OCI-LY1 (cell line): ENCODE data around the gene KLHL35.

Experiments used
- H2AFZ ChIP-seq: fragments of 200-600 bp; sonication (generic), shearing (Covaris generic); 2 replicates; pipeline ENCODE4 v1.6.0; 2014; ENCODE audit warnings: antibody characterized with exemption, mild to moderate bottlenecking, low read length
- H3F3A ChIP-seq: fragments of 200-600 bp; sonication (generic), shearing (Covaris generic); 2 replicates; pipeline ENCODE4 v1.6.0; 2014; ENCODE audit warnings: mild to moderate bottlenecking, antibody characterized with exemption, low read length, moderate library complexity; ENCODE audit not compliant: insufficient read depth
- H3K27ac ChIP-seq: fragments of 200-600 bp; sonication (generic); 2 replicates; pipeline ENCODE4 v1.5.1; 2014; ENCODE audit warnings: low read length, mixed run types, mild to moderate bottlenecking, low read depth; ENCODE audit not compliant: poor library complexity, severe bottlenecking
- H3K27me3 ChIP-seq: fragments of 200-600 bp; sonication (generic); 2 replicates; pipeline ENCODE4 v1.6.0; 2014; ENCODE audit warnings: antibody characterized with exemption, mild to moderate bottlenecking, low read length, moderate library complexity; ENCODE audit not compliant: insufficient read depth
- H3K36me3 ChIP-seq: fragments of 200-600 bp; sonication (generic); 2 replicates; pipeline ENCODE4 v1.6.1; 2014; ENCODE audit warnings: mild to moderate bottlenecking, antibody characterized with exemption, low read length, moderate library complexity, mixed read lengths; ENCODE audit not compliant: insufficient read depth
- H3K4me1 ChIP-seq: fragments of 200-600 bp; sonication (generic); 2 replicates; pipeline ENCODE4 v1.5.1; 2014; ENCODE audit warnings: mild to moderate bottlenecking, low read length, moderate library complexity; ENCODE audit not compliant: insufficient read depth, severe bottlenecking
- H3K4me2 ChIP-seq: fragments of 200-600 bp; sonication (generic), shearing (Covaris generic); 2 replicates; pipeline ENCODE4 v1.6.1; 2014; ENCODE audit warnings: low read length
- H3K4me3 ChIP-seq: fragments of 200-600 bp; sonication (generic); 2 replicates; pipeline ENCODE4 v1.5.1; 2014; ENCODE audit warnings: low read length, low read depth, mild to moderate bottlenecking, mixed read lengths; ENCODE audit not compliant: poor library complexity, severe bottlenecking
- H3K79me2 ChIP-seq: fragments of 200-600 bp; shearing (Covaris generic); 2 replicates; pipeline ENCODE4 v1.6.1; 2016; ENCODE audit warnings: mixed run types, low read length, mixed read lengths; ENCODE audit not compliant: insufficient read depth
- H3K9ac ChIP-seq: fragments of 200-600 bp; sonication (generic), shearing (Covaris generic); 2 replicates; pipeline ENCODE4 v1.6.1; 2014; ENCODE audit warnings: mild to moderate bottlenecking, low read length, mixed read lengths
- H3K9me2 ChIP-seq: fragments of 200-600 bp; sonication (generic), shearing (Covaris generic); 2 replicates; pipeline ENCODE4 v1.6.1; 2014; ENCODE audit warnings: low read depth, mild to moderate bottlenecking, low read length, mixed read lengths
- H3K9me3 ChIP-seq: fragments of 200-600 bp; shearing (Covaris generic); 2 replicates; pipeline ENCODE4 v1.6.1; 2014; ENCODE audit warnings: low read length, mixed read lengths
- H4K20me1 ChIP-seq: fragments of 200-600 bp; sonication (generic), shearing (Covaris generic); 2 replicates; pipeline ENCODE4 v1.6.0; 2016; ENCODE audit warnings: mild to moderate bottlenecking, low read length; ENCODE audit not compliant: insufficient read depth
- EZH2 ChIP-seq: fragments of 200-600 bp; sonication (generic), shearing (Covaris generic); IDR thresholded peaks from 2 replicates; pipeline ENCODE4 v1.8.0; 2017; ENCODE audit warnings: borderline replicate concordance, mixed run types, mild to moderate bottlenecking, antibody characterized with exemption, low read length, moderate library complexity, mixed read lengths
- TF ChIP-seq, protein P1 (sequence below): fragments of 200-600 bp; sonication (generic), shearing (Covaris generic); IDR thresholded peaks from 2 replicates; pipeline ENCODE4 v1.5.1; 2017; ENCODE audit warnings: mild to moderate bottlenecking, antibody characterized with exemption, low read length, moderate library complexity, mixed read lengths

Gene KLHL35

DNA sequence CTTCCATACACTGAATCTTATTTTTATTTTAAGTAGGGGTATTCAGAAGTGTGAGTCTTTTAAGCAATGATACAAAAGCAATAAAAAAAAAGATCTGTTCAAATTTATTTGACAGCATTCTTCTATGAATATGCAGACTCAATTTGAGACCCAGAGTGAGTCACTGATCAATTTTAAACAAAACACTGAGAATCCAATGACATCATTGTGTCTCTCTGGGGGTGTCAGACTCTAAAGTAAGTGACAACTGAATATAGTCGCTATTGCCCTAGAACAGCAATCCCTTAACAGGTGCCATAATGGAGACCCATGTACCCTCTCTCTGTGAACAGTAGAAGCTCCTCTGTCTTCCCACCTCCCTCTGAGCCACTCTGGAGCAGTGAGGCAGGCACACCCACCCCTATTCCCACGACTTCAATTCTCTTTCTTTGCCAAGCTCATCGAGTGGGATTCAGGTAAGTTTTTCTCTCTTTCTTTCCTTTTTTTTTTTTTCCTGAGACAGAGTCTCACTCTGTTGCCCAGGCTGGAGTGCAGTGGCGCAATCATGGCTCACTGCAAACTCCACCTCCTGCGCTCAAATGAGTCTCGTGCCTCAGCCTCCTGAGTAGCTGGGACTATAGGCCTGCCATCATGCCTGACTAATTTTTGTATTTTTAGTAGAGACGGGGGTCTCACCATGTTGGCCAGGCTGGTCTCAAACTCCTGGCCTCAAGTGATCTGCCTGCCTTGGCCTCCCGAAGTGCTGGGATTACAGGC, 38.7 kb downstream of the KLHL35 start:
- TF ChIP-seq, protein P1, sequence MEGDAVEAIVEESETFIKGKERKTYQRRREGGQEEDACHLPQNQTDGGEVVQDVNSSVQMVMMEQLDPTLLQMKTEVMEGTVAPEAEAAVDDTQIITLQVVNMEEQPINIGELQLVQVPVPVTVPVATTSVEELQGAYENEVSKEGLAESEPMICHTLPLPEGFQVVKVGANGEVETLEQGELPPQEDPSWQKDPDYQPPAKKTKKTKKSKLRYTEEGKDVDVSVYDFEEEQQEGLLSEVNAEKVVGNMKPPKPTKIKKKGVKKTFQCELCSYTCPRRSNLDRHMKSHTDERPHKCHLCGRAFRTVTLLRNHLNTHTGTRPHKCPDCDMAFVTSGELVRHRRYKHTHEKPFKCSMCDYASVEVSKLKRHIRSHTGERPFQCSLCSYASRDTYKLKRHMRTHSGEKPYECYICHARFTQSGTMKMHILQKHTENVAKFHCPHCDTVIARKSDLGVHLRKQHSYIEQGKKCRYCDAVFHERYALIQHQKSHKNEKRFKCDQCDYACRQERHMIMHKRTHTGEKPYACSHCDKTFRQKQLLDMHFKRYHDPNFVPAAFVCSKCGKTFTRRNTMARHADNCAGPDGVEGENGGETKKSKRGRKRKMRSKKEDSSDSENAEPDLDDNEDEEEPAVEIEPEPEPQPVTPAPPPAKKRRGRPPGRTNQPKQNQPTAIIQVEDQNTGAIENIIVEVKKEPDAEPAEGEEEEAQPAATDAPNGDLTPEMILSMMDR, result no peak
- TF ChIP-seq EZH2, result no peak
- H3K9ac ChIP-seq, result no peak overlapping the region

DNA sequence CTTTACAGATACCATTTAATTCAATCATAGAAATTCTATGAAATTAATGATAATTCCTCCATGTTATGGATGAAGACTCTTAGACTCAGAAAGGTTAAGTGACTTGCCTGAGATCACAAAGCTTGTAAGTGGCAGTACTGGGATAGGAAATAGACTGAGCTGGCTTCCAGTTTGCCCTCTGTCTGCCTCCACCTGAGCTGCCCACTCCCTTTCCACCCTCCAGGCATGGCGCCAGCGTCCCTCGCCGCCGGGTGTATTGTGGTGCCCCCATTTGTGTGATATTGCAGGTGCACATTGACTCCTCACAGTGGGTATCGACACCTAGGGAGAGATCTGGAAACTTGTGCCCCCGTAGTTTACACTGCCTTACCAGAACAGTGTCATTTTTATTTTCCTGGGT, 43.1 kb downstream of the KLHL35 start:
- no peak for TF ChIP-seq EZH2
- TF ChIP-seq, protein P1, result no peak
- H3K27ac ChIP-seq, result no peak overlapping the region

More for the DNA sequence above, 38.7 kb downstream of the KLHL35 start:
- H3F3A ChIP-seq, result no peaks in the 10 kb centered on the region
- no peak overlapping the region for H3K4me3 ChIP-seq
- no peaks in the 10 kb centered on the region for H3K9me3 ChIP-seq
- H2AFZ ChIP-seq, result no peak overlapping the region
- H3K4me2 ChIP-seq, result no peak overlapping the region
- no peak overlapping the region for H3K27ac ChIP-seq
- H3K36me3 ChIP-seq, result no peaks in the 10 kb centered on the region
- H3K27me3 ChIP-seq, result no peaks in the 10 kb centered on the region
- H4K20me1 ChIP-seq, result no peaks in the 10 kb centered on the region
- no peaks in the 10 kb centered on the region for H3K79me2 ChIP-seq
- H3K9me2 ChIP-seq, result no peaks in the 10 kb centered on the region
- H3K4me1 ChIP-seq, result no peaks in the 10 kb centered on the region

DNA sequence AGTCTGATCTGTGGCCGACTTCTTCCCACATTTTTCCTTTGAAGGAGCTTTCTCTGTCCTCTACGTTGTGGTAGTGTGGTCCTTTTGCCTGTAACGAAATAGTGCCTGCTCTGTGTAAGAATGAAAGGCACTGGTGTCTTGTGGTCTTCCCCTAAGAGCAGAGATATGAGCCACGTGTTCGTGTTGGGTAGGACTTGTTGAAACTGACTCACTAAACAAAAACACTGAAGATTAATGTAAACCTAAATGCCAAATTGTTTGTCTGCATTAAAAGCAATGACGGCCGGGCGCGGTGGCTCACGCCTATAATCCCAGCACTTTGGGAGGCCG, 43.8 kb downstream of the KLHL35 start:
- Histone ChIP-seq H3K4me3 (no peak overlapping the region), H2AFZ (no peak overlapping the region), H3F3A (no peaks in the 10 kb centered on the region)

More for the DNA sequence above, 43.1 kb downstream of the KLHL35 start:
- Histone ChIP-seq H4K20me1 (no peaks in the 10 kb centered on the region), H3K4me3 (no peak overlapping the region), H2AFZ (no peak overlapping the region), H3K9ac (no peak overlapping the region), H3K36me3 (no peaks in the 10 kb centered on the region), H3F3A (no peaks in the 10 kb centered on the region), H3K9me3 (no peaks in the 10 kb centered on the region), H3K4me1 (no peaks in the 10 kb centered on the region), H3K79me2 (no peaks in the 10 kb centered on the region), H3K4me2 (no peak overlapping the region), H3K27me3 (no peaks in the 10 kb centered on the region), H3K9me2 (no peaks in the 10 kb centered on the region)

More for the DNA sequence above, 43.8 kb downstream of the KLHL35 start:
- no peaks in the 10 kb centered on the region for H3K36me3 ChIP-seq
- no peaks in the 10 kb centered on the region for H4K20me1 ChIP-seq
- H3K4me2 ChIP-seq, result no peak overlapping the region
- no peaks in the 10 kb centered on the region for H3K27me3 ChIP-seq
- no peaks in the 10 kb centered on the region for H3K79me2 ChIP-seq
- TF ChIP-seq, protein P1, result no peak
- no peak for TF ChIP-seq EZH2
- H3K4me1 ChIP-seq, result no peaks in the 10 kb centered on the region
- no peaks in the 10 kb centered on the region for H3K9me2 ChIP-seq
- H3K27ac ChIP-seq, result no peak overlapping the region
- H3K9ac ChIP-seq, result no peak overlapping the region
- H3K9me3 ChIP-seq, result no peaks in the 10 kb centered on the region
